ENCODE results near the gene PLA2G1B.

Gene PLA2G1B

GRCh38 chr12:120327593-120327992 is at the start of gene PLA2G1B:
TSS of gene PLA2G1B (minus strand) at chr12:120327779. CDS start at chr12:120327753, 26 bp downstream.
- FAIRE-seq = no peak

GRCh38 chr12:120376934-120377572 is 49.5 kb upstream of the PLA2G1B start:
- no peak for FAIRE-seq

GRCh38 chr12:120376416-120376815 is 48.8 kb upstream of the PLA2G1B start:
- no peak for FAIRE-seq

GRCh38 chr12:120376009-120376408 is 48.4 kb upstream of the PLA2G1B start:
- FAIRE-seq = no peak

- no peak for FAIRE-seq
These were observed 46.1 kb upstream of the PLA2G1B start for GRCh38 chr12:120373683-120374082.

GRCh38 chr12:120370343-120371243 is 43.0 kb upstream of the PLA2G1B start:
- no peak for FAIRE-seq

GRCh38 chr12:120369603-120370342 is 42.2 kb upstream of the PLA2G1B start:
- FAIRE-seq = no peak

GRCh38 chr12:120368789-120369602 is 41.4 kb upstream of the PLA2G1B start, which contains the start of gene MSI1:
TSS of gene MSI1 (minus strand) at chr12:120369164. CDS start at chr12:120369091, 73 bp downstream.
- FAIRE-seq = no peak

- no peak for FAIRE-seq
These were observed 40.6 kb upstream of the PLA2G1B start for GRCh38 chr12:120367924-120368788.

- no peak for FAIRE-seq
These were observed 39.8 kb upstream of the PLA2G1B start for GRCh38 chr12:120367233-120367923.

GRCh38 chr12:120366845-120367232 is 39.3 kb upstream of the PLA2G1B start:
- FAIRE-seq = no peak

GRCh38 chr12:120366341-120366705 is 38.7 kb upstream of the PLA2G1B start:
- FAIRE-seq = no peak

- no peak for FAIRE-seq
These were observed 38.2 kb upstream of the PLA2G1B start for GRCh38 chr12:120365675-120366340.

GRCh38 chr12:120364487-120364886 is 36.9 kb upstream of the PLA2G1B start:
- no peak for FAIRE-seq

- no peak for FAIRE-seq
These were observed 35.8 kb upstream of the PLA2G1B start for GRCh38 chr12:120363274-120363855.

- FAIRE-seq = no peak
These were observed 35.1 kb upstream of the PLA2G1B start for GRCh38 chr12:120362516-120363273.

GRCh38 chr12:120361506-120362208 is 34.1 kb upstream of the PLA2G1B start:
- no peak for FAIRE-seq

GRCh38 chr12:120359128-120359527 is 31.5 kb upstream of the PLA2G1B start:
- FAIRE-seq = no peak

All from A204.1 (cell line).